Ishikawa (cell line): ENCODE measurements around the gene C4orf54.

Source experiments
- CEBPB ChIP-seq: IDR thresholded peaks from 2 replicates; pipeline ENCODE4 v1.6.1; 2012
- CREB1 ChIP-seq: IDR thresholded peaks from 2 replicates; pipeline ENCODE4 v1.6.1; 2012; ENCODE audit warnings: low read depth
- MAX ChIP-seq: IDR thresholded peaks from 2 replicates; pipeline ENCODE4 v1.6.1; 2012
- NFIC ChIP-seq: IDR thresholded peaks from 2 replicates; pipeline ENCODE4 v1.6.1; 2012
- RAD21 ChIP-seq: IDR thresholded peaks from 2 replicates; pipeline ENCODE4 v1.6.1; 2012; ENCODE audit warnings: low read depth
- TCF12 ChIP-seq: IDR thresholded peaks from 2 replicates; pipeline ENCODE4 v1.6.1; 2012; ENCODE audit warnings: low read depth
- TEAD4 ChIP-seq: IDR thresholded peaks from 2 replicates; pipeline ENCODE4 v1.6.1; 2012

- no peak for TF ChIP-seq TEAD4
- no peak for TF ChIP-seq NFIC
- TF ChIP-seq CEBPB = no peak
- TF ChIP-seq RAD21 = no peak
- no peak for TF ChIP-seq MAX
- TF ChIP-seq TCF12 = no peak
- no peak for TF ChIP-seq CREB1
Measured at GRCh38 chr4:99651811-99652485, 5.7 kb downstream of the C4orf54 start.
